ENCODE data around the gene LBR.

LBR gene

DNA sequence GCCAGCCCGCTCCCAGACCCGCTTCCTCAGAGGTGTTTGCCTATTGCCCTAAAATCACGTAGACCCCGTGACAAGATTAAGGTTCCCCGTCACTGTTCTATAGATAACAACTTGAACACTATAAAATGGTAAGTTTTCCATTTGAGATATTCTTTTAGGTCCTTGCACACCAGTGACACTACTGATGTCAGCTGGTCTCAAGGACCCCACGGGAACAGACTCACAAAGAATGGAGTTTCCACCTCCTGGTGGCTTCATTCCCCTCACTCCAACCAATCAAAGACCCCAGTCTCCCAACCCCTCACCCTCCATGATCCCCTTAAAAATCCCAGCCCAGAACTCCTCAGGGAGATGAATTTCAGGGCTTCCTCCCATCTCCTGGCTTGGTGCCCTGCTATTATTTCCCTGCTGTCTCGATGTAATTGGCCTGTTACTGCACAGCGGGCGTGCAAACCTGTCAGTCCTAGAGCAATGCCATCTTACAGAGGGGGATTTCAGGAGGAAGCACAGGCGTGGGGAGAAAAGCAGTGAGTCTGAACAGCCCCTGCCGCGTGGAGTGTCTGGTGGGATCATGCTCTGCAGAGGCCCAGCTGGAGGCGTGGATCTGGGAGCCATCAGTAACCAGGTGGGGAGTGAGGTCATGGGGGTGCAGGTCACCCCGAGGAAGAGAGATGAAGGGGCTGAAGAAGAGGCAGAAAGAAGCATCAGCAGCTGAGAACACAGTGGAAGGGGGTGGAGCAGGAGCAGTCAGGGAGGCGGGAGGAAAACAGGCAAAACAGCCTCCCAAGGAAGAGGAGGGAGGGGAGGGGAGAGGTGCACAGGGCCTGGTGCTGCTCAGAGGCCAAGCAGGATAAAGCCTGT lies 35.1 kb upstream of the LBR start:
- no peak for DNase-seq

DNA sequence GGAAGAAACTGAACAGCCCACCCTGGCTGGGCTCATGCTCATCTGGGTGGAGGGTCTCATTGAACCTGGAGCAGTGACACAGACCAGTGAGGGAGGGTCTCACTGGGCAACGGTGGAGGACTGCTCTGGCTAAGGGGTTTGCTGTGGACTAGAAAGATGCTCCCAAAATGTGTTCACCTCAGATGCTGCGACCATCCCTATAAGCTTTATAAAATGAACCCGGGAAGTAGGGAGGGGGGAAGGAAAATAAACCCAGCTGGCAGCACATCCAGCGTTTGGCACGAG lies 34.5 kb upstream of the LBR start:
- no peak for DNase-seq

DNA sequence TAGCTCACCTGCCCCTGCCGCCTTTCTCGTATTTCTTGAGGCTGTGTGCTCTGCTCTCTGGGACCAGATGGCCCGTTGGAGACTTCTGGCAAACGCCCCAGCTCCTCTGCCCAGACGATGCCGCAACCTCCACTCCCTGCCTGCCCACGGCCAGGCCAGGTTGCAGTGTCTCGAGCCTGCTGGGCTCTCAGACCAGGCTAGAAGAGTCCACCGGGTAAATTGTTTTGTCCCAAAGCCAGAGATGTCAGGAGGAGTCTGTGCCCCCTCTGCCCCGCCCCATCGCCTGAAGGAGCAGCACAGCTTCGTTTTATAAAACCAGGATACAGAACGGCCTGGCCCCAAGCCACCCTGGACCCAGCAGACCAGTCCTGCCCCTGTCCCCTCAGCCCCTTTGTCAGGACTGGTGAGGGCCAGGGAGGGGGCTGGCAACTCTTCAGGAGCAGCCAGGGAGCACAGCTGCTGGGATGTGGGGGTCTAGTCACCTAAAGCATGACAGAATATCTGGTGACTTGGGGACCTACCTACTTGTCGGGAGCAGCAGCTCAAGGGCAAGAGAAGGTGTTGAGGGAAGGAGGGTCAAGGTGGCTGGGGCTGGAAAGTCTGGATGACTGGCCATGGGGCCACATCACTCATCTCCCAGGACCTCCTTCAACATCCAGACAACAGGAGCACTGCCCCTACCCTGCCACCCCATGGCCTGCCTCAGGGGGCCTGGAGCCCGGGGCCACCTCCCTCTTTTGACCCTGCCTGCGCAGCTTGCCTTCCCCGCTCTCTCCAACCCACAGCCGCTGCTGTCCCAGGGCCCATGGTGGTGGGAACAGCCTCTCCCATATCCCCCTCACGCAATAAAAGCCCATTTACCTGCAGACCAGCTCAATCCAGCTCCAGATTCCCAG lies 33.9 kb upstream of the LBR start:
- DNase-seq, result no peak

DNA sequence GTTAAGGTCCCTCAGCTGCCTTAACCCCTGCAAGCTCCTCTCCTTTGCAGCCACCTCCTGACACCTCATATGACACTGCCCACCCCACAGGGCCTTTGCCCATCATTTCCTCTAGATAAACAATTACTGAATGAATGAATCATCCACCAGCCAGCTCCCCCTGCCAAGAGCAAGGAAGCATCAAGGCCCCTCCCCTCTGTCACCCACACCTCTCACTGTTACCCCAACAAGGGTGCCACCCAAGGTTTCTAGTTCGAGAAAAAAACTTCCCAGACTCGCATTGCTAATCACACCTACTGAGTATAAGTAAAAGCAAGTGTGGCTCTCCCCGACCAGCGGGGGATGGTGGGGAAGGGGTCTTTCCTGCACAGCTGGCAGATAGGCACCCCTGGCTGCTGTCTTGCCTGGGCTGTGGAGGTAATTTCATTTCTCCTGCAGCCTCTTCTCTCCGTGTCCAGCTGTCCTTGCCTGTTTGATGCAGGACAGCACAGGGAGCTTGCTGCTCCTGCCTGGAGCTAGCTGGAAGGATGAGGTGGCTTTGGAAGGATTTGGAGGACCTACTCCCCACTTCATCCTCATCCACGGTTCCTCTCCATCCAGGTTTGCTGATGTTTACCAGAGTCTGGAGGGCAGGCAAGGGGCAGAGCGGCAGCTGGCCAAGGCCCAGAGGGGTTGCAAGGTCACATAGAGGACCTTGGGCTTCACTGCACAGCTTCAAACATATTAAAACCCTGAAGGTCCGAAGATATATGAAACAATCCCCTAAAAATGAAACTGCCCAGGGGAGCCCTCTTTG lies 33.1 kb upstream of the LBR start:
- DNase-seq, result no peak

DNA sequence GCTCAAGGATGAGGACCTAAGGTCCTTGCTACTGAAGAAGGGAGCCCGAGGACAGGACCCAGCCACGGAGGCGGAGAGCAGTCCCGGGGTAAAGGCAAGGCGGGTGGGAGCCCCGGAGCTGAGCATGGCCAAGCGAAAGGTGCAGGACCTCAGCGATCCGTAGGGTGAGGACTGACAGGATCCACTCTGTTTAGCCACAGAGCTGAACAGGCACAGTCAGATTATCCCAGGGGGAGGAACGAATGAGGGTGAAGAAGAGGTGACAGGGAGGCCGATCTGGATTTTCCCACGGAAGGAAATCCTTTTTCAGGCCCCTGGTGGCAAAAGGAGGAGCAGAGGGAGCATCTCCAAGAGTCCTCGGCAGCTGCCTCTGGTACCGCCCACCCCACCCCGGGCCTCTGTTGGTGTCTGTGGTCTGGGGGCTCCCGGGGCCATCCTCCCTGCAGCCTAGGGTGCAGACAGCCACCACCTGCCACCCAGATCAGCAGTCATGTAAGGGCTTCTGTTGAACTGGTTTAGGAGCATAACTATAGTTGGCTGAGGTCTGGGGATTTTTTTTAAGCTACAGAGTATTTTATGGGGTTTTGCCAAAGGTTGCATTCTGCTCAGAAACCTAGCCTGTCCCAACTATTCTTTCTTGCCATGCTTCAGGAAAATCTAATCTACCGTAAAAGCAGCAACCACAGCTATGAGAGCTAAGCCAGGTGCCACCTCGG lies 32.3 kb upstream of the LBR start:
- peak; percentile 54 for DNase-seq

DNA sequence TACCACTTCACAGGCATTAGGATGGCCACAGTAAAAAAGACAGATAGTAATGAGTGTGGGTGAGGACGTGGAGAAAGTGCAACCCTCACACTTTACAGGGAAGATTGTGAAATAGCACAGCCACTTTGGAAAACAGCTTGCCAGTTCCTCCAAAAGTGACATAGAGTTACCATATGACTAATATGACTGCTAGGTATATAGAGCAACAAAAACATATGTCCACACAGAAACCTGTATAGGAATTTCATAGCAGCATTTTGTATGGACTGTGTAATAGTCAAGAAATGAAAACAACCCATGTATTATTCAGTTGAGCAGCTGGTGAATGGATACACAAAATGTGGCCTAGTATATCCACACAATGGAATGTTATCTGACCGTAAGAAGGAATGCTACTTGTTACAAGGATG lies 30.4 kb upstream of the LBR start:
- no peak for DNase-seq

DNA sequence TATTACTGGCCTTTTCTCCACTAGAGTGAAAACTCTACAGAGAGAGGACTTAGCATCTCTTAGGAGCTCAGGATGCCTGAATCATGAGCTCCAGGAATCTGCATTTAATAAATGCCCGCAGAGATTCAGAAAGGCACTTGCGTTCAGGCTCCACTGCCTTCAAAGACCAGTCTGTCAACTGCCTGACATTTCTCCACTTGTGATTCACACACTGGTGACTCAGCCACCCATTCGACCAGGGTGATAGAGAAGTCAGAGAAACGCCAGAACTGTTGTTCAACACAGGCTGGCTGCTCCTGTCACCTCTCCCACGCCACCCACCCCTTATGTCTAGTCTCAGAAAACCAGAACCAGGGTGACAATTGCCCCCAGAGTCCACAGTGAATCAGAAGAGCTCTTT lies 26.9 kb upstream of the LBR start:
- DNase-seq, result peak; percentile 82

DNA sequence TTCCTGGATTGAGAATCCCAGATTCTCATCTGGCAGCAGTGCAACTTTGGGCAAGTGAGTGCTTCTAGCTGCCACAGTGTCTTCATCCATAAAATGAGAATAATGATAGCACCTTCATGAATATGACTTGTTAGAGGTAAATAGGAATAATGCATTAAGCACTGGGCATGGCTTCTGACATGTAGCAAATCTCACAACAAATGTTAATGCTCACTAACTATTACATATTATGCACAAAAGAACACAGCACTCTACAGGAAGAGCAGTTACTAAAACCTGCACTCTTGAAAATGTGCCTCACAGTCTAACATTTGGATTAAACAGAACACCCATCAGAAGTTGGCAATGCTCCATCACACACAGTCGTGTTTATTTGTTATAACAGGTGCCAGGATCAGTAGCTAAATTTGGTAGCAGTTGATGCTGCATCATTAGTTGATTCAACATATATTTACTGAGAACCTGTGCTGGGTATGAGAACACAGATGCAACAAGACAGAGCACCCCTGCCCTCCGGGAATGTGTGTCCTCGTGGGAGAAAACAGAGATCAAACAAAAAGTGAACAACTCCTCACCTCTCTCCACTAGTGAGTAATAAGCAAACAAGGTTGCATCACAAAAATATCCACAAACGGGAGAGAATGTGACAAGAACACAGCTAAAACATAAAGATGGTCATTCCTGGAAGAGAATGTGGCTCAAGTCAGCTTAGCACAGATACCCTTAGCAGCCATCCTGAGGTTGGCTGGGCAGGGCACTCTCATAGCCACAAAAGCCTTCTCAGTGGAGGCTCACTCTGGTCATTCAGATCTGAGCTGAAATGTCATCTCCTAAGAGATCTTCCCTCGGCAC lies 26.2 kb upstream of the LBR start:
- peak; percentile 50 for DNase-seq

DNA sequence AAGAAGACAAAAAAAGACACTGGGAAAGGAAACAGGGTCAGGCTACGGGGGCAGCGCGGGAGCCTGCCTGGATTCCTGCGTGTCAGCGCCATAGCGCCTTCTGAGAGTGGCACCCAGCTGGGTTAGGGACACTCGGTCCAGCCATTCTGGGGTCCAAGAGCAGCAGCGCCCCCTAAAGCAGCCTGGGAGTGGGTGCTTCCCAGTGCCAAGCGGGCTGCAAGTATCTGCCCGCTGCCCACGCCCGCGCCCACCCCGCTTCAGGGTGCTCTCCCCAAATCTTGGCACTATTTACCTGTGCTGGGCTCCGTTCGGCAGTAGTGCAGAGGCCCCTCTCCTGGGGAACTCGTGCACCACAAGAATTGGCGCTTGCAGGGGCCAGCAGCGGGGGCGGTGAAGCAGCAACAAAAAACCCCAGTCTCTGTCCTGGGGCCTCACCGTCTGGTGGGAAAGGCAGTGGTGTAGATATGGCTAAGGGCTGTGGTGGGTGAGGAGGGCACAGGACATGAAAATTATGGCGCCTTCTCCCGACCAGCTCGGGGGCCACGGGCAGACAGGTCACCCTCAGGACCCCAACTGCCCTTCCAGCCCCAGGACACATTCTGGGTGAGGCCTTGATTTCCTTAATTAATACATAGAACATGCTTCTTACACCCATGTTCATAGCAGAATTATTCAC lies 24.1 kb upstream of the LBR start:
- peak; percentile 43 for DNase-seq

DNA sequence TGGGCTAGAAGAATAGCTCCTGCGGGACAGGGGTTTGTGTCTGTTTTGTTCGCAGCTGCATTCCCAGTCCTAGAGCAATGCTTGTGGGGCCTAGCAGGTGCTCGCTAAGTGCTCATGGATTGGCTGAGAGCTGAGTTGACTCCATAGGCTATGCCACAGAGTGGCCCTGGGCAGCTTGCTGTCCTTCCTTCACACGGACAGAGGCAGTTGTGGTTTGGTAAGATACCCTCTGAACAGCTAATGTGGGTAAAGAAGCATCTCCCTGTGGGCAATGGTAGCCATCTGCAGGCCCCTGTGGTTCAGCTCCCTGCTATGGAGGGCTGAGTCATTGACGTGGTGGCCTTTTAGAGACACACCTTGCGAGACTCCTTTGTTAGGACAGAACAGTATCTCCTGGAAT lies 23.5 kb upstream of the LBR start:
- DNase-seq, result peak; percentile 50

DNA sequence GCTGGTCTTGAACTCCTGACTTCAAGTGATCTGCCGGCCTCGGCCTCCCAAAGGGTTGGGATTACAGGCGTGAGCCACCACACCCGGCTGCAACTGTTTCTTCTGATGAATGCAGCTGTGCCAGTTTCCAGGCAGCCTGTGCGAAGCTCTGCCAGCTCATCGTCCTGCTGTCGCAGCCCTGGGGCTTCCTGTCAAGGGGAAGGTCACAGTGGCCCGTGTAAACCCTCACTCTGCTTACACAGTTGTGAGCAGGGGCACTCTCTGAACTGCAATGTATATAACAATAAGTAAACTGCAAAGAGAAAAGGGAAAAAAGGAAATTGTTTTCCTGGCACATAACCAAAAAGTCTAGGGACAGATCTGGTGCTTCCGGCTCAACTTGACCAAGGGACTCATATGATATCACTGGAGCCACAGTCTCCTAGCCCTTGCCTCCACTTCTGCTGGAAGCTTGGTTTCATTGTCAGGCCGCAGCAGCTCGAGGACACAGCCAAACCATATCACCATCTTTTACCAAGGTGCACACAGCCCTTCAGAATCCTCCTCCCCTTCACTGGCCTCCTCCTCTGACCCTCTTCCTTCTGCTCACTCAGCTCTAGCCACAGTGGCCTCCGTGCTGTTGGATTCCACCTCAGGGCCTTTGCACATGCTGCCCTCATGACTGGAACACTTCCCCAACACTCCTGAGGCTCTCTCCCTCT lies 22.8 kb upstream of the LBR start:
- DNase-seq, result peak; percentile 52

DNA sequence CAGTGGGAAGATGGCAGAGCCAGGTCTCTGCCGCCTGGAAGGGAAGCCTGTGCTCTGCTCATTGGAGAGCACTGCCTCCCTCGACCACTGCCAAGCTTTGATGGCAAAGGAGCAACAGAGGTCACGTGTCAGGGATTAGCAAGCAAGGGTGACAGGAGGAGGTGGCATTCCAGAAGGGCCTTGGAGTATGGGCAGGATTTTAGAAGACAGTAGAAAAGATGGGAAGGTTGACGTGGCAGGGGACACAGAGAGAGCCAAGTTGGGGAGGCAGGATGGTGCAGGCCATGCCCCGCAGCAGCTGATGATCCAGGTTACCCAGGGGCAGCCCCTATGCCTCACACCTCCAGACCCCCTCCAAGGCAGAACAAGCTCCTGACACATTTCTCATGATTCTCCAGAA lies 21.9 kb upstream of the LBR start:
- peak; percentile 37 for DNase-seq

DNA sequence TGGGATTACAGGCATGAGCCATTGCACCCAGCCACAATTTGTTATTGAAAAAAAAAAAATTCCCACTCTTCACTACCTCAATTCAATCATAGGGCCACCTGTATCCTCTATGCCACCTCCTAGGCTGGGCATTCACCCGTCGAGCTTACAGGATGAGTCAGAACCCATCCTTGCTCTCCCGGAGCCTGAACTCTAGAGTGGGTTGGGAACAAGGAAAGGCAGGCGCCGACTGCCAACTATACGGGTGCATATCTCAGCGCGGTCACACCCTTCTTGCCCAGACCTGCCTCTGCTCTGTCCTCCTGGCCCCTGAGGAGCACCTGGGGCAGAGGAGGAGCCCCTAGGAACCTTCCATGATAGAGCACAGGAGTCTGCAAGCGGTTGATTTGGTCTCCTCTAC lies 21.4 kb upstream of the LBR start:
- DNase-seq, result peak; percentile 43

DNA sequence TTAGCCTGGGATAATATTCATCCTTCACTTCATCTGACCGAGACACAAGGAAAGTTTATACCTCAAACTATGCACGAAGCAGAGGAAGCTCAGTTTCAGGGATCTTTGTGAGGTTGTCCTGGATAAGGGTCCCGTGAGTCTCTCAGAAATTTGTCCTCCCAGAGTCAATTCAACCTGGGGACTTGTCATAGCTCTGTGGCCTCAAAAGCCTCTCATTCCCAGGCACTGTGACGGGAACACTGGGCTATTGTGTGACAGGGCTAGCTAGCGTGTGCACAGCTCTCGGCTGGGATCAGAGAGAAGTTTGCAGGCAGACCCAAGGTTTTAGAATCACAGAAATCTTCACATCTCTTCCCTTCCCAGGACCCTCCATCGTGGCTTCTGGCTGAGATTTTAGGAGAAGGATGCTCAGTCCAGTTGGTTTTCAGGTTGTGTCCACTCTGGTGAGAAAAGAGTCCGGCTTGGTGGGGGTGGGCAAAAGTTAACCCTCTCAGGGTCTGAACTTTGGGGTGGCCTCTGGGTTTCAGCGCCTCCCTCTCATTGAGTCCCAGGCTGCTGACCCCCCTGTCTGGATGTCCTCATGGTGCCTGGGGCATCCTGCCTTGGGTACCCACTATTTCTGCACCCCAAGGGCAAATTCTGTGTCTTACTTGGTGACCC lies 20.4 kb upstream of the LBR start:
- DNase-seq, result peak; percentile 39

DNA sequence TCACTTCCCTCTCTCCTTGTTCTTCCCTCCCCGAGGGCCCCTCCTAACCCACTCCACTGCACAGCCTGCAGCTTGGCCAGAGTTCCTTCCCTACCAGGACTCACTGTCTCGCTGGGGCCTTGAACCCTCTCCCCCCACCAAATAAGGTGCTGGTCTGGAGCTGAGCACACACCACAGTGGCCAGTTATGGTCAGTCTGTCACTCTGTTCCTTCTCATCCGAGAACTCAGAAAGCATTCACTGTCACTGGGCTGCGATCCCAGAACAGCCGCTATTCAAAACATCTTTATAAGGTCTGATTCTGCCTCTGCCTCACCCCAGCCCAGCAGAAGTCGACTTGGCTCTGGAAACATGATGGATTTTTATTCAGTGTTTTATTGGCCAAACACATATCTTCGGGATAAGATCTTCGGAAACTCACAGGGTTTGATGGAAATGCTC lies 19.8 kb upstream of the LBR start:
- DNase-seq, result peak; percentile 39

DNA sequence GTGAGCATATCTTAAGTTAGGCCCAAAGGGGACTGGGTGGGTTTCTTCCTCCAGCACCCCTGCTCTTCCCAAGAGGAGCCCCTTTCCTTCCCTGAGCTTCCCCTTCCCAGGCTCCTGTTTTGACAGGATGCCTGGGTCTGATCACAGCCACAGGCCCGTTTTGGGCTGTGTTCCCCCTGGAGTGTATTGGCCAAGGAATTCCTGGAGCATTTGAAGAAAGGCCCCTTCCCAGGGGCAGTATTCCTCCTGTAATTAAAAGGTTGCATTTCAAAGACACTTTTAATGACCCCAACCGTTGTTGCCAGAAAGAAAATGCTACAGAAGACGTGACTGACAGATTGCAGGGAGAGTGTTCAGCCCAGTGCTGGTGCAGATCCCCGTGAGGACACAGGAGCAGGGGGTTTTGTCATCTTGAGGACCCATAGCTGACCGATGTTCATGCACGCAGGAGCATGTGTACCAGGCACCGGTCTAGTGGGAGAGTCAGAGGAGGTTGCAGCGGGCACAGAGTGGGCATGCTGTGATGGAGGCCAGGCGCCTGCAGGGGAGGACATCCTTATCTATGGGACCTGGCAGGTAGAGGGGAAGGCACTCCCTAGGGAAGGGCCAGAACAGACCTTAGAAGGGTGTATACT lies 19.3 kb upstream of the LBR start:
- peak; percentile 48 for DNase-seq

DNA sequence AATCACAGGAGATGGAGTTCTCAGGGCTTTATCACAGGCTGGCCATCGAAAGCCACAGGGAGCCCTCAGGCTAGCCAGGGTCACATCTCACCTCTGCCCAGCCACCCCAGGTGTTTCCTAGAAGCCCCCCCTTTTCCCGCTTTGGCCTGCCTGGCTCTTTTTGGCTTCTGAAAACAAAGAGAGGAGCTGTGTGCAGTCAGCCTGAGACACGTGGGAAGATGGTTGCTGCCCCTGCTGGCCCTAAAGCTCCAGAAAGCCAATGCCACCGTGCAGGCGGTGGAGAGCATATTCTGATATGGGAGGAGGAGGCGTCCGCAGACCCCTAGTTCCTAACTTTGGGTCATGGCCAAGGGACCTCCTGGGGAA lies 18.7 kb upstream of the LBR start:
- DNase-seq, result peak; percentile 51

DNA sequence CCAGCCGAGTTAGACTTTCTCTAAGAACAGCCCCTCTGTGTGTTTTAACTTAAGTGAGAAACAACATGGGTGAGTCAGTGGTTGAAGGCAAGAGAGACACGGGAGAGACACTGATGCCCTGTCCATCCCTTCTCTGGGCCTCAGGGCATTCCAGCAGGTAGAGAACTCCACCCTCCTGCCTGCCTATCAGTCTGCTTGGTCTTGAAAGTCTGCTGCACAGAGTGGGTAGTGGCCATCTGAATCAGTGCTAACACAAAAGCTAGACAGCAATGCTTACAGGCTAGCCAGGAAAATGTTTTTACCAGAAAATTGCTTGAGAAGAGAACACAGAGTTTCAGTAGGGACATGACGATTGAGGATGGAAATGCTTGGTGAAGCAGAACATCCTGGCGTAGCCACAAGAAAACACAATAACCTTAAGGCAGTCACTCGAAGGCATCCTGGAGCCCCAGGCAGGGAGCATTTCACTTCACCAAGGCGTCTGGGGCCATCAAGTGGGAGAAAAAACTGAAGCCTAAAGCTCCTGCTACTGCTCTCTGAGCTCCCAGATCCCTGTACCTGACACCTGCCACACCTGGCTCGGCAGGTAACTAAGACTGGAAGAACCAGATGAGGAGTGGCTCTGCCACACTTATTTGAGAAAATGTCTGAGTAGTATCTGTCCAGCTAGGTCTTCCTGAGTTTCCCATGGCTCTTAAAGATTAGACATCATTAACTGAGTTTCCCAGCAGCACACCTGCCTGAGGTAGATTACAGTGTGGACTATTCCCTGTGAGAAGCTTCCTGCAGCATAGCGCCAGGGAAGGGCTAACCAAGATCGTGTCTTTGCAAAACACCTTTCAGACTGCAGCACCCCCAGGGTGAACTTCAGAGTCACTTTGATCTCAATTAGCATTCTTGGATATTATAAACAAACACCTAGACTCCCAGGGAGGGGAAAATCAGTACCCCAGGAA lies 18.1 kb upstream of the LBR start:
- DNase-seq, result peak; percentile 57
